M059J (cell line): ENCODE data around the gene ZNF581. TPM values are rescaled to one million over a fixed set of nuclear protein-coding genes. Genes with fewer than 3 reads are reported as not detected.

ENCODE experiments used
- DNase-seq: peaks from one replicate; pipeline ENCODE4 v3.0.0-alpha.2; 2012; ENCODE audit warnings: low read depth
- total RNA-seq: library from RNA; depleted of rRNA; stranded (reverse); fragments of >200 nt; shearing (Covaris generic); gene quantifications from 2 replicates; pipeline ENCODE4 v1.2.3, GENCODE V29; 2014

The ZNF581 gene
- total RNA-seq, 1 experiment from 2014 or later, result 12.6 TPM

GRCh38 chr19:55679343-55680257 lies 36.2 kb downstream of the ZNF581 start:
- peak; percentile 39 for DNase-seq

- DNase-seq, result no peak
Measured at GRCh38 chr19:55680339-55681130, 37.1 kb downstream of the ZNF581 start.

GRCh38 chr19:55681131-55682092 lies 38.0 kb downstream of the ZNF581 start:
- no peak for DNase-seq

- DNase-seq, result no peak
Measured at GRCh38 chr19:55683449-55684261, 40.2 kb downstream of the ZNF581 start.

- no peak for DNase-seq
Measured at GRCh38 chr19:55684946-55685681, 41.7 kb downstream of the ZNF581 start.

DNA sequence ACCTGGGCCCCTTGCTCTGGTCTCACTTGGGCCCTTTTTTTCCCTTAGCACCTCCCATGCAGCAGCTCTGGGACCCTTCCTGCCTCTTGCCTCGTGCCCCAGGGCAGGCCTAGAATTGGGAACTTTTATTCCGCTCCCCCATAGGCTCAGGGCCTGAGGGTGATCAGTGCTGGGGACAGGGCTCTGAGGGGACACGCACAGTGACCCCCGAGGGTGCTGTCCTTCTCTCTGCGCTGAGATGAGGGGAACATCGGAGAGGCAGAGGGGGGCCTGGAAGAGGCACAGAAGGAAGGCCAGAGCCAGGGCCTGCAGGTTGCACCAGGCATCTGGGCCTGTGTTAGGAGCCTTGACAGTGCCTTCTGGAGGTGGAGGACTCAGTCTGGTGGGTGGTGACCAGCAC lies 42.3 kb downstream of the ZNF581 start:
- no peak for DNase-seq

GRCh38 chr19:55686311-55687050 lies 43.0 kb downstream of the ZNF581 start:
- DNase-seq, result no peak

DNA sequence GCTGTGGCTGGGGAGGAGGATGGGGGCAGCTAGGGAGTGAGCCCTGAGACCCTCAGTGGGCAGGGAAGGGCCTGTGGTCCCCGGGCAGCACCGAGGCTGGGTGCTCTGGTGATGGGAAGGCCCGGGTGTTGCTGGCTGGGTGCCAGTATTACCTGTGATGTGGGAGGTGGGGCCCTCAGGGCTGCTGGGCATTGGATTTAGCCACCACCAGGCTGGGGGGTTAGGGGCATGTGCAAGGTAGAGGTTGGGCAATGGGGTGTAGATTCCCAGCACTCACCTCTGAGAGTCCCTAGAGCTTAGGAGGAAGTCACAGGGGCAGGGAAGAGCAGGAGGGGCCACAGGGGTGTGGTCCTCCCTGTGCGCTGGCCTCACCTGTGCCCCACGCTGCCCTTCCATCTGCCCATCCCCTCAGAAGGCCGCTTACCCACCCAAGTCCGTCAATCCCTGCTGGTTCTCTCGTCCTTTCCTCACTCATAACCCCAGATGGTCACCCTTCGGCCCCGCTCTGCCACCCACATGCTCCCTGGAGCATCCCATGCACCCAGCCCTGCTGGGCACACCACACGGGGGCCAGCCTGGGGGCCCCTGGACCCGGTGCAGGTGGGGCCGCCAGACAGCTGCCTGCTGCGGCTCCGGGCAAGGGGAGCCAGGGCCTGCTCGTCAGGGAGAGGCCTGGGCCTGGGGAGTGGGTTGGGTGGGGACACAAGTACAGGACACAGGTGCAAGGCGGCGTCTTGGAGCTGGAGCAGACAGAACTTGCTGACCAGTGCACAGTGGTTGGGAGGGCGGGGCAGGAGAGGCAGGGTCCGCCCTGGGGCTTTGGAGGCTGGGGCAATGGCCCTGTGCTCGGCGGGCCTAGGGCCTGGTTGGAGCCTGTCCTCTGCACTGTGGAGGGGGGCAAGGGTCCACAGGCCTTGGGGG lies 44.1 kb downstream of the ZNF581 start:
- DNase-seq, result no peak

GRCh38 chr19:55688422-55689218 lies 45.2 kb downstream of the ZNF581 start:
- DNase-seq, result no peak

GRCh38 chr19:55689411-55690108 lies 46.1 kb downstream of the ZNF581 start:
- DNase-seq, result no peak

GRCh38 chr19:55690109-55690768 lies 46.8 kb downstream of the ZNF581 start:
- no peak for DNase-seq

GRCh38 chr19:55690769-55691545 lies 47.5 kb downstream of the ZNF581 start:
- DNase-seq, result no peak

DNA sequence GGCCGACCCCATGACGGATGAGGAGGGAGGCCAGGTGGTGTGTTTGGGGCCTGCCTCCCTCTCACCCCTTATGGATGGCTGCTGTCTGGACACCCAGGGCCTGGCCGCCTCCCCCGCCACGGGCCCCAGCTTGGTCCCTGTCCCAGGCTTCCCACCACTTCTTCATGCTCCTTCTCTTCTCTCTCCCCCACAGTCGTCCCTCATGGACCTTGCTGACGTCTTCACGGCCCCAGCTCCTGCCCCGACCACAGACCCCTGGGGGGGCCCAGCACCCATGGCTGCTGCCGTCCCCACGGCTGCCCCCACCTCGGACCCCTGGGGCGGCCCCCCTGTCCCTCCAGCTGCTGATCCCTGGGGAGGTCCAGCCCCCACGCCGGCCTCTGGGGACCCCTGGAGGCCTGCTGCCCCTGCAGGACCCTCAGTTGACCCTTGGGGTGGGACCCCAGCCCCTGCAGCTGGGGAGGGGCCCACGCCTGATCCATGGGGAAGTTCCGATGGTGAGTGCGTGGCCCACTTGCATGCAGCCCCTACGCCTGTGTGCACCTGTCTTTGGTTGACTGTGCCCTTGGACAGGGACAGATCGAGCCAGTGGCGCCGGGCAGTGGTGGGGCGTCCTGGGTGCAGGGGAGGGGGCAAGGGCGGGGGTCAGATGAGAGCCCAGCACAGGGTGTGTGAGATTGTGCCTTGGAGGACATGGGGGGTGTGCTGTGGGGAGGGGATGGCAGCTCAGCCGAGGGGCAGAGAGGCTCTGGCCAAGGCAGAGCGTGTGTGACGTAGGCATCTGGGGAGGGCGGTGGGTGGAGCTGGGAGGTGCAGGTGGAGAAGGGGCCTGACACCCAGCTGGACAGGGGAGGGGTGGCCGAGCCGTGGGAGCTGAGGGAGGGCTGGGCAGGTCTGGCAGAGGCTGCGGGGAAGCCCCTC lies 48.4 kb downstream of the ZNF581 start:
- DNase-seq, result no peak

DNA sequence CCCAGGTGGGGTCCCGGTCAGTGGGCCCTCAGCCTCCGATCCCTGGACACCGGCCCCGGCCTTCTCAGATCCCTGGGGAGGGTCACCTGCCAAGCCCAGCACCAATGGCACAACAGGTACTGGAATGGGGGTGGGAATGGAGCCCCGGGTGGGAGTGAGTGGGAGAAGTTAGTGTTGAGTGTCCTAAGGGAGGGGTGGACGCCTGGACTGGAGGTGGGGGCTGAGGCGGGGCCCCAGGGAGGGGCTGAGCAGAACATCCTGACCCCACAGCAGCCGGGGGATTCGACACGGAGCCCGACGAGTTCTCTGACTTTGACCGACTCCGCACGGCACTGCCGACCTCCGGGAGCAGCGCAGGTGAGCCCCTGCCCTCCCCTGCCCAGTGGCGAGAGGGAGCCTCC lies 49.2 kb downstream of the ZNF581 start:
- no peak for DNase-seq
